HG03558 (cell line): ENCODE results near the gene OLA1.

Experiments
- ATAC-seq: cut with Tn5 transposase; IDR thresholded peaks from one replicate; pipeline ENCODE4 v1.9.1; 2021; ENCODE audit warnings: moderate number of reproducible peaks; ENCODE audit not compliant: unreplicated experiment; ENCODE audit errors: extremely low read depth

OLA1 gene

GRCh38 chr2:174181368-174181767, 67.0 kb downstream of the OLA1 start:
- no peak for ATAC-seq

DNA sequence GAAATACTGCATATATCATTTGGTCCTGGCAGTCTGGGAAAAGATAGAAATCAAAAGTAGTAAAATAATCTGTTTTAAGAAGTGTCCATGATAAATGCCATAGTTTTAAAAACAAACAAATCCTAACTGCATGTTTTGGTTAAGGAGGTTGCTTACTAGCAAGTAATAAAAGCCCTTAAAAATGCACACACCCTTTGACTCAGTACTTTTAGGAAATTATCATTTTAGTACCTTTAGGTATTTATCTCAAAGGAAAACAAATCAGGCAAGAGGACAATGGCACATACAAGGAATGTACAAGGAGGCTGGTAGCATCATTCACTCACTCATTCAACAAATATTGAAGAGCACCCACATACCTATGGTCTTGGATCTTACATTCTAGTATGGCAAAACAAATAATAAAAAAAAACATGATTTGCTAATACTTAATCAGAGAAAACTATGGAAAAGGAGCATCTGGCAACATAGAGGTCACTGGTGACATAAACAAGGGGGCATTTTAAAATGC, 67.6 kb downstream of the OLA1 start:
- ATAC-seq: no peak

DNA sequence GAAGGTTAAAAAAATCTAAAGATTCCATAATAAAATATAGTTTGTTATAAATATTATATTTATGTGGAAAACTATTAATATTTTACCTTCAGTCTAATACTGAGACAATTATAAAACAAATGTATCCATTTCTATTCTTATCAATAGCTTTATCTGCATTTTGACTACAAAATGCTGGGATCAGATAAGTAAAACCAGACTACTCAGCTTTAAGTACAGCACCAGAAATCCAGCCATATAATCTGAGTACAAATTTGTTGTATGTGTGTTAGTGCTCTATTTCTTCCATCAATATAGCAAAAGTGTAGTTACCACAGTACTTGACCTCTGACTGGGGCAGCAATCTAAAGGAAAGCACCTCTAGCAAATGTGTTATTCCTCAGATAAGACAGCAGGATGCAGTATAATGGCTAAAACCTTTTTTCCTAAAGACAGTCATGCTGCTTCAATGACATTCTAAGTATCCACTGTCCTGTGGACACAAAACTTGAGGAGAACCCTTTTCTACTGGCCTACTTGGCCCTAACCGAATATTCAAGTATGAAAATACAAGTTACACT, 68.1 kb downstream of the OLA1 start:
- no peak for ATAC-seq

DNA sequence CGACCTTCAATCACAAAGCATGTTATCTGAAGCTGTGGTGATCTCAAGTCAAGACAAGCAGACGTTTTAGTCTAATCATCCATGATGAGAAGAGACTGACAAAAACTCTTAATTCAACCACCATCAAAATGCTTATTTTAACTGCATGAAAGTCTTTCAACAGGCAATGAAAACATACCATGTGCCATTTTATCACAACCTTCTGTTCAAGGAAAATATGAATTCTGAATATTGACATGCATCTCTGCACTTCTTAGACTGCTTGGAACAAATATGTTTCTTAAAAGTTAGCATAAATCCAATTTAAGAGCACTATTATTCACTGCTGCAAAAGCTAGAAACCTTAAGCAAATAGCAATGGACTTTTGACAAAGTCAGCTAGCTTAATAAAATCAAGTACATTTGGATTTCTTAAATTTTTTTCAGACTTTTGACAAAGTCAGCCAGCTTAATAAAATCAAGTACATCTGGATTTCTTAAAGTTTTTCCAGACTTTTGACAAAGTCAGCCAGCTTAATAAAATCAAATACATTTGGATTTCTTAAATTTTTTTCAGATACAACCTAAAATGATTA, 70.9 kb downstream of the OLA1 start:
- ATAC-seq: no peak

GRCh38 chr2:174176898-174177297, 71.4 kb downstream of the OLA1 start:
- no peak for ATAC-seq

DNA sequence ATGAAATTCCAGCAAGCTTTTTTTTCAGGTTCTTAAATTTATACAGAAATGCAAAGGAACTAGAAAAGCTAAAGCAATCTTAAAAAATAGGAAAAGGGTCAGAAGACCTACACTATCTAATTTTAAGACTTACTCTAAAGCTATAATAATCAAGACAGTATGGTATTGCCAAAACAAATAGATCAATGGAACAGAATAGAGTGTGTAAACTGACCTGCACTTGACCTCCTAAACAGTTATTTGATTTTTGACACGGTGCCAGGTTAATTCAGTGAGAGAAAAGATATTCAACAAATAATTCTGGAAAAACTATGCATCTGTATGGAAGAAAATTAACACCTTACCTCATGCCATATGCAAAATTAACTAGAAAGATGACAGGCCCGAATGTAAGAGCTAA, 73.6 kb downstream of the OLA1 start:
- ATAC-seq: no peak

DNA sequence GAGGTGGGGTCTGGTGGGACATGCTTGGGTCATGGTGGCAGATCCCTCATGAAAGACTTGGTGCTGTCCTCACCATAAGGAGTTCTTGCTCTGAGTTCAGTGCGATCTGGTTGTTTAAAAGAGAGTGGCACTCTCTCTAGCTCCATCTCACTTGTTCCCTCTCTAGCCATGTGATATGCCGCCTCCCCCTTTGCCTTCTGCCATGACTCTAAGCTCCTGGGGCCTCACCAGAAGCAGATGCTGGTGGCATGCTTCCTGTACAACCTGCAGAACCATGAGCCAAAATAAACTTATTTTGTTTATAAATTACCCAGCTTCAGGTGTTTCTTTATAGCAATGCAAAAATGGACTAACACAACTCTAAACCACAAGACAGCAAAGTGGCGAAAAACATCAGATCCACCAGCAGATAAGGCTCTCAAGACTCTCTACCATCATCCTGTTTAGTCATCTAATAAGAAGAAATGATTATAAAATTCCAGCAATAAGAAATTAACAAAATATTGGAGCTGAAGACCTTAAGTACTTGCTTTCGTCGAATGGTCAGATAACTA, 75.5 kb downstream of the OLA1 start:
- no peak for ATAC-seq

- ATAC-seq: no peak
These were observed 76.5 kb downstream of the OLA1 start for GRCh38 chr2:174171686-174172445.

GRCh38 chr2:174169372-174169771, 79.0 kb downstream of the OLA1 start:
- no peak for ATAC-seq

DNA sequence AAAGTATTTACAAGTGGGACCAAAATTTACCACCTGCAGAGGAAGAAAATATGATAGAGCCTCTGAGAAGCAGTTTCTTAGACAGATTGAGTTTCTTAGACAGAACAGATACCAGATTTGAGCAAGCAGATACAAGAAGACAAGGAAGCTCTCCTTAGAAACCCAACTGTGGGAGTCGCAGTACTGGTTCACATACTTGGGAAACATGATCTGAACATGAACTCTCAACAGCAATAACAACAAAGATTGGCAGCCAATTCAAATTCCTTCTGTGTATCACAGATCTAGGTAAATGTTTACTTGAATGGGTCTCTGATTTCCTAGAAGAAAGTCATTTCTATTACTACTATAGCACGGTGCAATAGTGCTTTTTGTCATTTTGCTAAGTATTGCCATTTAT, 82.1 kb downstream of the OLA1 start:
- ATAC-seq: no peak

DNA sequence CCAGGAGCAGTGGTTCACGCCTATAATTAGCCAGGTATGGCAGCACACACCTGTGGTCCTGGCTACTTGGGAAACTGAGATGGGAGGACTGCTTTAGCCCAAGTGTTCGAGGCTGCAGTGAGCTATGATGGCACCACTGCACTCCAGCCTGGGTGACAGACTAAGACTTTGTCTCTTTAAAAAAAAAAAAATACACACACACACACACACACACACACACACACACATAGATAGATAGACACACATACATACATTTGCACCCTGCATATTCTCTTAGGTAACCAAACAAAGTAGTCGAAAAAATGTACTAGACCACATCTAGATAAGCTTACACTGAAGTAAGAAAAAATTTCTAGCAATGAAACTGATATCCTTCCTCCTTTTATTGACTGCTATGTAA, 86.8 kb downstream of the OLA1 start:
- no peak for ATAC-seq

DNA sequence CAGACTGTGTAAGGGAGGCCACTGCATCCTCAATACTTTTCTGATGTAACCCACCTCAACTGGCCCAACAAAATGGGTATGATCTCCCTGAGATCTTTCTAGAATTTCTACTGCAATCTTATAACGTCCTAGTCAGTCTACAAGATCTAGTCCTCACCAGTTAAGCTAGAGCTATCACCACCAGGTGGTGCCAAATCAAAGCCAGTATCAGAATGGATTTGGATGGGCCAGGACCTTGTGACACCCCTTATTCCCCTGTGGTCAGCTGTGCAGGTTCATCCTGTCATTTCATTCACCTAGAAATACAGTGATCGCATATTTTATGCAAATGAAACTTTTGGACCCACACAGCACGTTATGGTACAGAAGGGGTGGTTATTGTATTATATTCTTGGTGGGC, 90.3 kb downstream of the OLA1 start:
- ATAC-seq: no peak

DNA sequence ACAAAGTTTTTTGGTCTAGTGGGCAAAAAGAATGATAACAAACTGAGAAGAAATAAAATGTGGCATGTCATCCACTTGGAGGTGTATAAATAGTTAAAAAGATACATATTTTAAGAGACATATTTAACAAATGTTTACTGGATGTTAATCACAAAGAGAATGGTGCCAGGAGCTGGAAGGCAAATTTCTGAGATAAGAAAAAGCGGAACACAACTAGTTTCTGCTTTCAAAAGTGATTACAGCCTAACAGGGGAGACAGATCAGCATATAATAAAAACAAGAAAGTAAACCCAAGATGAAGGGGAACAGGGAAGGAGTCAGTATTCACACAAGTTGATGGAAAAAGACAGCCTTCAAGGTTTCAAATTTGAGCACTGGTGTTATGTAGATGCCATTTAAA, 91.3 kb downstream of the OLA1 start:
- no peak for ATAC-seq

DNA sequence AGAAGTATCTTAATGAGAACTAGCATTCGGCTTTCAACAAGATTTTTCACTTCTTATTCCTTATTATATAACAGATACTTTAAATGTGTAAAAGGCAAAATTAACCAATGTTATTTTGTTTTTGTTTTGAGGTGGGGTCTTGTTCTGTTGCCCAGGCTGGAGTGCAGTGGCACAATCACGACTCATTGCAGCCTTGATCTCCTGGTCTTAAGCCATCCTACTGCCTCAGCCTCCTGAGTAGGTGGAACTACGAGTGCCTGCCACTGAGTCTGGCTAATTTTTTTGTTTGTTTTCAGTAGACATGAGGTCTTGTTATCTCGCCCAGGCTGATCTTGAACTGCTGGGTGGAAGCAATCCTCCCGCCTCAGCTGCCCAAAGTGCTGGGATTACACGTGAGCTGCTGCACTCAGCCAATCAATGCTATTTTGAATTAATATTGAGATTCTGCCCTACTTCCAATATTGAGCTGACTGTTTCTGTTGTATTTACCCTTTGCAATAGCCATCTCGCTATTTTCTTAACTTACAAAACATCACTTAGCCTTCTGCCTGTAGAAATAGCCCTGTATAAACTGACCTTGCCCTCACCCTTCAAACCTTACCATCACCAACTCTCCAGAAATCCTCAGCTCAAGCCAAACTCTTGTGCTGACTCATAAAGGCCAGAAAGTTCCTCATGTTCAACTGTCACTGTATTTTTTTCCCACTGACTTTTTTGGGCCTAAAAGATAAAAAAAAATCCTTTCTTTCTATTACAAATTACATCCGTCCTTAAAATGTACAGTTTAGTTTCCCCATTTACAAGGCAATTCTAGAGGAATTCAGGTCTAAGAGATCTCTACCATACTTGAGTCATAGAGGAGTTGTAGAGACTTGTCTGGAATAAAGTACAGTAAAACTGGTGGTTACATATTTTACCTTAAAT, 94.3 kb downstream of the OLA1 start:
- no peak for ATAC-seq

- ATAC-seq: no peak
These were observed 98.8 kb downstream of the OLA1 start for GRCh38 chr2:174149530-174149929.

DNA sequence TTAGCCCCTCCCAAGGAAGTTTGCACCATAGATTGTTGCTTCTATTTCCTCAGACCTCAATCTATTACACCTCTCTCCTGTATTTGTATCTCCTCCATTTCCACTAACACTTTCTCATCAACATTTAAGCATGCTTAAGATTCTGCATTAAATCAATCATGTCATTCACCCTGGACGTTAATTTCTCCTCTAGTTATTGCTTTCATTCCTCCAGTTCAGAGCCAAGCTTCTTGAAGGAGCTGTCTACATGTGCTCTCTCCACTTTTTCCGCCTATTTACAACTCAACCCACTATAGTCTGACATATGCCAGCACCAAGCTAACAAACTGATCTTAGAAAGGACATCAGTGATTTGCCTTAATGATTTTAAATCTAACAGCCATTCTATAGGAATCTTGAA, 99.5 kb downstream of the OLA1 start:
- no peak for ATAC-seq

DNA sequence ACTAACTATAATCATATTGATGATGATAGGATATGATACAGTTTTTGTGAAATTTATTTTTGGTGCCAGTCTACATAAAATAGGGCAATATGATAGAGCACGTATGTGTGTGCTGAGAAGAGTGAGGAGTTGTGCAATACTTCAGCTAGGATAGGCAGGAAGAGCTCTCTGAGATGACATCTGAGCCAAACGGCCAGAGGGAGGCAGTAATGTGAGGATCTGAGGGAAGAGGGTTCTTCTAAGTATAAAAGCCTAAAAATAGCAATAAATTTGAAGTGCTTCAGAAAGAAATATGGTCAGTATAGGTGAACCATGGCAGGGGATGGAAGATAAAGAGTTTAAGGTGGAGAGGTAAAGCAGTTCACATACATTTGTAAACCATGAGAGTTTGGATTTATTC, 102.5 kb downstream of the OLA1 start:
- ATAC-seq: no peak

DNA sequence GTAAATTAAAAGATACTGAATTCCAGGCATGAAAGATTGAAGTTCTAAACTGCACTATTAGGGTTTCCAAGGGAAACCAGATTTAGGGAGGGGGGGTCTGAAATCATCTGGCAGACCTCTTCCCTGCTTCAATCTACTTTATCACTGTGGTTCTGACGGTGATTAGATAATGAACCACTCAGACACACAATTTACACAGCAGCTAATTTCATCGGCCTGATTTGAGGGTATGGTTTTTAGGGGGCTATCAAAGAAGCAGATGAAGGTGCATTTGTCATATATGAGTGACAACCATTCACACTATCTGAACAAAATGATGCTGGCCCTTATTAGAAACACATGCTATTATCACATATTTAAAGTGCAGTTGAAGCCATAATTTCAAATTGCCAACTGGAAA, 106.0 kb downstream of the OLA1 start:
- ATAC-seq: no peak

DNA sequence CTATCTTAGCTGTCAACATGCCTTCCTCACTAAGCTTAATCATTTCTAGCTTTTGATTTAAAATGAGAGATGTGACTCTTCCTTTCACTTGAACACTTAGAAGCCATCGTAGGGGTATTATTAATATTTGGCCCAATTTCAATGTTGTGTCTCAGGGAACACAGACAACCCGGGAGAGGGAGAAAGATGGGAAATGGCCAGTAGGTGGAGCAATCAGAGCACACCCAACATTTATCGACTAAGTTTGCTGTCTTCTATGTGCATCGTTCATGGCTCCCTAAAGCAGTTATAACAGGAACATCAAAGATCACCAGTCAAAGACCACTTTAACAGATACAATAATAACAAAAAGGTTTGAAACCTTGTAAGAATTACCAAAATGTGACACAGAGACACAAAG, 110.2 kb downstream of the OLA1 start:
- no peak for ATAC-seq

DNA sequence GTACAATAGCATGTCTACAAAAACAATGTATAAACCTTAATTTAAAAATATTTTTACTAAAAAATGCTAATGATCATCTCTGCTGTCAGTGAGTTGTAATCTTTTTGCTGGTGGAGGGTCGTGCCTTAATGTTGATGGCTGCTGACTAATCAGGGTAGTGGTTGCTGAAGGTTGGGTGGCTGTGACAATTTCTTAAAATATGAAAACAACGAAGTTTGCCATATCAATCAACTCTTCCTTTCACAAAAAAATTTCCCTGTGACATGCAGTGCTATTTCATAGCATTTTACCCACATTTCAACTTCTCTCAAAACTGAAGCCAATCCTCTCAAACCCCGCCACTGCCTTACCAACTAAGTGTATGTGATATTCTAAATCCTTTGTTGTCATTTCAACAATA, 112.4 kb downstream of the OLA1 start:
- no peak for ATAC-seq
